G401 (cell line): ENCODE data around the gene EDN1. TPM values are rescaled to one million over a fixed set of nuclear protein-coding genes. Genes with fewer than 3 reads are reported as not detected.

Experiments
- DNase-seq: peaks from one replicate; pipeline ENCODE4 v3.0.0-alpha.2; 2015; ENCODE audit warnings: low spot score
- in situ Hi-C: cut with HindIII; loops from 2 replicates; pipeline ENCODE4 v1.10.0; 2016; ENCODE audit warnings: low sequenced_read_pairs, mixed read lengths
- total RNA-seq: library from RNA; depleted of rRNA; stranded (reverse); fragments of >200 nt; shearing (Covaris generic); gene quantifications from 2 replicates; pipeline ENCODE4 v1.2.3, GENCODE V29; 2014

EDN1 gene
- total RNA-seq, 1 experiment from 2014 or later: 0.68 TPM

- DNase-seq: no peak
- in situ Hi-C loops: no loop called here
These were observed 1.9 kb downstream of the EDN1 start for GRCh38 chr6:12291839-12292604.

DNA sequence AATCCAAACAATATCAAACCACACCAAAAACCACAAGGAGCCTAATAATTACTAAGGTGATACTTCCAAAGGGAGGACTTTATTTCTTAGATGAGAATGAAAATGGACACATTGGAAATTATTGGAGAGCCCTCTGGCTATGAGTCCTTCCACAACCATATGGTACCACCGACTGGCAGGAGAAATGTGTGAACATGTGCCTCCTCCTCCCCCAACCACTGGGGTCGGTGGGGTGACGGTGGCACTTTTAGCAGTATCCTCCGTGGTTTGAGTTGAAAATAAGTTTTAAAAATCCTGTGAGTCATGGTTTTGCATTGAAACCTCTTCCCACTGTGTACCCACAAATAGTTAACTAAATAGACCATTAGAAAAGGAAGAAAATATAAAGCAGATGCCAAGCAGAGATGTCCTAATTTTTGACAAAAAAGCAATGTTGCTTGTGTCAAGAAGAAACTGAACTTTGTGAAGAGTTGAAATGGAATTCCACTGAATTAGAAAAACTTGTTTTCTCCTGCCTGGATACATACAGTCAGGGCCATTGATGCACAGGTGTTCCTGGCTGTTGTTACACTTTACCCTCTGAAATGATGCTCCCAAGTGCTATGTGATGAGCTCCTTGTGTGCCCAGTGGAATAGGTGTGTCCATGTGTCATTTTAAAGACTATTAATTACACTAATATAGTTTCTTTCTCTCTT lies 3.2 kb downstream of the EDN1 start:
- in situ Hi-C loops: no loop called here

GRCh38 chr6:12293931-12294807 lies 4.0 kb downstream of the EDN1 start:
- in situ Hi-C loops: no loop called here
- DNase-seq: no peak

More for the DNA sequence above, 3.2 kb downstream of the EDN1 start:
- DNase-seq: no peak

- no peak for DNase-seq
- in situ Hi-C loops: no loop called here
These were observed 4.8 kb downstream of the EDN1 start for GRCh38 chr6:12294851-12295536.

GRCh38 chr6:12295558-12296254 lies 5.5 kb downstream of the EDN1 start:
- no peak for DNase-seq
- in situ Hi-C loops: no loop called here

DNA sequence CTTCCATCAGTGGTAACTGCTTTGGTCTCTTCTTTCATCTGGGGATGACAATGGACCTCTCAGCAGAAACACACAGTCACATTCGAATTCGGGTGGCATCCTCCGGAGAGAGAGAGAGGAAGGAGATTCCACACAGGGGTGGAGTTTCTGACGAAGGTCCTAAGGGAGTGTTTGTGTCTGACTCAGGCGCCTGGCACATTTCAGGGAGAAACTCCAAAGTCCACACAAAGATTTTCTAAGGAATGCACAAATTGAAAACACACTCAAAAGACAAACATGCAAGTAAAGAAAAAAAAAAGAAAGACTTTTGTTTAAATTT lies 6.1 kb downstream of the EDN1 start:
- DNase-seq: no peak
- in situ Hi-C loops: no loop called here

- in situ Hi-C loops: no loop called here
- no peak for DNase-seq
These were observed 6.4 kb downstream of the EDN1 start for GRCh38 chr6:12296604-12297003.

GRCh38 chr6:12297363-12298016 lies 7.3 kb downstream of the EDN1 start:
- in situ Hi-C loops: no loop called here
- DNase-seq: no peak

GRCh38 chr6:12298017-12298978 lies 8.1 kb downstream of the EDN1 start:
- DNase-seq: no peak
- in situ Hi-C loops: no loop called here

DNA sequence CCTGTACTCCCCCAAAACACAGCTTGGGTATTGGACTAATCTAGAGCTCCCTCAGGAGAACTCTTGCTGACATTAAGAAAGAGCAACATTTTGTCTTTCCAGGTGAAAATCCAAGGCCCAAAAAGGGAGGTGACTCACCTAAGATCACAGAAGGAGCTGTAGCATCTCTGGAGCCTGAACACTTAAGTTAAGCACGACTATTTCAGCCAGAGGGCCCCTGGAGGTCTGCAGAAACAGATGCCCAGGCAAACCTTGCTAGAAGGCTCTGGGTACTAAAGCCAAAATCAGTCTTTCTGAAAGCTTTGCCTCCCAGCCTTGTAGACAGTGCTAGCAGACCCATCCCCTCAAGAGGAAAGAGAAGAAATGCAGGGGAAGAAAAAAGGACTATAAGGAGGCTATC lies 8.8 kb downstream of the EDN1 start:
- in situ Hi-C loops: no loop called here
- no peak for DNase-seq

- no peak for DNase-seq
- in situ Hi-C loops: no loop called here
These were observed 10.9 kb downstream of the EDN1 start for GRCh38 chr6:12301018-12301417.

DNA sequence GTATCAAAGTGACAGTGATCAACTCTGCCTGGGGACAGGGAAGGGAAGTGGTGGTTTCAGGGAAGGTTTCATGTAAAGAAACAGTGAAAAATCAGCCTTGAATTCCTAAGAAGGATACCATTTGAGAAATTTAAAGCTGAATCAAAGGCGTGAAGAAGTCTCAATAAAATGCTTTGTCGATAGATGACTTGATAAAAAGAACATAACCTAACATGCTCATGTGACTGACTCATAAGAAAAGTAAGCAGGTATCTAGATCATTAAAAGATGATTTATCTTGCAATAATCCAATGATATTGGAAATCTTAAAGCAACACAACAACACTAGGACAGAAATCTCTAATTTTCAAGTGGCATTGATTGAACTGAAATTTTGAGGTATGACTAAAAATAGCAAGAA lies 14.3 kb downstream of the EDN1 start:
- in situ Hi-C loops: no loop called here
- no peak for DNase-seq

- in situ Hi-C loops: no loop called here
- no peak for DNase-seq
These were observed 18.9 kb downstream of the EDN1 start for GRCh38 chr6:12309070-12309469.

DNA sequence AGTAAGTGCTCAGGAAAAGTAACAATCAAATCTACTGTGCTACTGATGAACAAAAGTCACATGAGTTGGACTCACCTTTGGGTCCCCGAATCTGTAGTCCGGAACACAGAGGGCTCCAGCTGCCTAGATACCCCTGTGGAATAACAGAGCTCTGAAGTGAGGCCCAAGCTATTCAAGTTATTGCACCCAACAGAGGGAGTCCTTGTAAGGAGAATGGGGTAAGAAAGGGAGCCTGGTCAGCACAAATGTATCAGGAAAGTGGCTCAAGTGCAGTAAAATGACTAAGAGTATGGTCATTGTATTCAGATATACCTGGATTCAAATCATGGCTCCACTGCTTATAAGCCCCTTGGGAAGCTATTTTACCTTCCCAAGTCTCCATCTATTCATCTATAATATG lies 20.9 kb downstream of the EDN1 start:
- in situ Hi-C loops: no loop called here
- DNase-seq: no peak

DNA sequence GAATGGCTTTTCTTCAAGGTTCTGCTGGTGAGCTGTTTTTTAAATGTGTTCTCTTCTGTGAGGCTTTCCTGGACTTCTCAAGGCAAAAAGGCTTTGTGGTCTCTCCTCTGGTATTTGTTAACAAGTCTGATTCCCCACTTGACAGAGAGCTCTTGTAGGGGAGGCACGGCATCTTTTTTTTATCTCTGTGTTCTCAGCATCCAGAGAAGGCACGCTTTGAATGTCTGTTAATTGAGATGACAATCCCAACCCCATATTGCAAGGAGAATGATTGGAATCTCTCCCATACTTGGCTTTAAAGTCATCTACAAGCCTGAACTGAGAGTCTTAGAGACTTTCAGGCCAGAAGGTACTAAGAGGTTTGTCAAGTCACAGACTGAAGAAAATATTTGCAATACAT lies 22.6 kb downstream of the EDN1 start:
- in situ Hi-C loops: no loop called here
- no peak for DNase-seq

- no peak for DNase-seq
- in situ Hi-C loops: no loop called here
These were observed 23.3 kb downstream of the EDN1 start for GRCh38 chr6:12313306-12313991.
